Stimulated activated CD4-positive, alpha-beta T cell treated with anti-CD3 and anti-CD28 coated beads, Interleukin-4, amount 100 ng/mL, for 24 hours (primary cell): Measurements from ENCODE around the gene ZCCHC14.

Source experiments
- DNase-seq: peaks from one replicate; pipeline ENCODE4 v3.0.0-alpha.2; 2020

ZCCHC14 gene

DNA sequence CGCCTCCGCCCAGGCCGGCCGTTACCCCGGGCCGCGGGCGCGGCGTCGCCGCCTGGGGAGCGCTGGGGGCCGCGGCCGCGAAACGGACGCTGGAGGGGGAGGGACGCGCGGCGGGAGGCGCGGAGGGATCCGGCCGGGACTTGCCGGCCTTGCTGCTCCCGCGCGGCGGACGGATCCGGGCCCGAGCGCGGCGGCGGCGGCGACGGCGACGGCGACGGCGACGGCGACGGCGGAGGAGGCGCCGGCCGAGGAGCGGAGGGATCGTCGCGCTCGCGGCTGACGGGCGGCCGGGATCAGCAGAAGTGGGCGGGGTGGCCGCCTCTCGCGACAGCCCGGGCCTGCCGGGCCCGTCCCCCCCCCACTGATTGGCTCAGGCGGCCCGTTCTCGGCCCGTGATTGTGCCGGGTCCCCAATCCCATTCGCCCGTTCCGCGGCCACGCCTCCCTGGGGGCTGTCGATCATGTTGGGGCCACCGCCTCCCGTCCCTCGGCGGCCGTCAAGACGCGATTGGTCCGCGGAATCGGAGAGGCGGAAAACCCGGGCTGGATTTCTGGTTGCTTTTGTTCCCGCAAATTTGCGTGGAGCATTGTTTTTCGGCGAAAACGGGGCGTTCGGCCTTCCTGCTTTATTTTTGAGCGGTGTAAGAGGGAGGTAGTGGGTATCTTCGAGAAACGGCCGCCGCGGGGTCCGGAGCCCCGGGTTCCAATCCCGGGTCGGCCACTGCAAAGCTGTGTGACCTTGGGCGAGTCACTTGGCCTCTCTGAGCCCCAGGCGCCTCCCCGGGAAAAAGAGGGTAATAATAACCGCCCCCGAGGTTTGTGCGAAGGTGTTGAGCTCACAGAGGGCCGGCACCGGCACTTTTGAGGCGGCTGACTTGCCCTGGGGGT, at the start of gene ZCCHC14:
Gene ZCCHC14, minus strand, starts transcription at position 304 of the 887 bp plus-strand sequence. CDS start 786 bp downstream, outside the sequence.
- DNase-seq: peak; percentile 99

DNA sequence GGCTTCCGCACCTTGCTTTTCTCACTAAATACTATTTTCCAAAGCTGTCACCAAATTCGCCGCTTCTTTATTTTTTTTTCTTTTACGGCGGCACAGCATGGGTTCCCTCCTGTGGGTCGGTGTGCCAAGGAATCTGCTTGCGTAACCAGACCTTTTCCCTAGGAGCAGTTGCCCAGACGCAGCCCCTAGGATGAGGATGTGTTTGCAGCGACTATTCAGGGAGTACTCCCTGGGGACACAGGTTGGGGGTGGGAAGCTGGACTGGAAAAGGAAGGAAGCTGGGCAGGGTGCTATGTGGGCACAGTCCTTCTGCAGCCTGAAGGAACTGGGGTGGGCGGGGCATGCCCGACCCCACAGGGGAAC, 49.0 kb upstream of the ZCCHC14 start:
- no peak for DNase-seq

DNA sequence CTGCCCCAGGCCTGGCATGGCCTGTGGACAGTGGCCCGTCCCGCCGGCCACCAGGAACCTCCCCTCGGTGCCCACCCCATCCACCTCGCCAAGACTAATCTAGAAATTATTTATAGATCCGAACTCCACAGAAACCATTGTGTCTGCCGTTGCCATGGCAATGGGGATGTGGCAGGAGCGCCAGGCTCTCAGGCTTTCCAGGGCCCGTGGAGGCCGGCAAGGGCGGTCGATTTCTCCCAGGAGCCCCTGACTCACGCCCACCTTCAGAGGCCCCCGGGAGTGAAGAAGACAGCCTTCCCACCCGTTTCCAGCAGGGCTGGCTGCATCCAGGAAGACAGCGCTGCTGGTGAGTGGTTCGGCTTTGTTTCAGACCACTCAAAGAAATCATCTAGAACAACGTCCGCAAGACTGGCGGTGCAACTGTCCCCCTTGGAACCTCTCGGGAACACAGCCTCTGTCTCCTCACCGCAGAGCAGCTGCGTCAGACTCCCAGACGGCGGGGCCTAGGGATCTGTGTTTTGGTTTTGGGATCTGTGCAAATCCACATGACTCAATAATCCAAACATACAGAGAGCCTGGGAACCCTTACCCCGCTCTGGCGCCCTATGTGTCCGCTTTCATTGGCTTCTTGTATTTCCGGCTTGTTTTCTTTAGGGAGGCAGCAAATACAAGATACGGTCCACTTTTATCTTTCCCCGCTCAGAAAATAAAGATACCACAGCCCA, 48.5 kb upstream of the ZCCHC14 start:
- DNase-seq: no peak

DNA sequence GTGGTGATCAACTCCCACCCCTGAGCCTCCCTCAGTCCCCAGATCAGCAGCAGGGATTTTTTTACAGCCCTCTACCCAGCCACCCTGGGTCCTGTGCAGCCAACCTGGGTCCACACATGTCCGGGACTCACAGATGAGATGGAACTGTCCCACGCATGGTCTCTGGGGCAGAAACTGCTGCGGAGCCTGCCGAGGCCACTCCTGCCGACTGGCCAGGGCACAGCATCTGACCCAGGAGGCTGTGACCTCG, 48.0 kb upstream of the ZCCHC14 start:
- DNase-seq: no peak

DNA sequence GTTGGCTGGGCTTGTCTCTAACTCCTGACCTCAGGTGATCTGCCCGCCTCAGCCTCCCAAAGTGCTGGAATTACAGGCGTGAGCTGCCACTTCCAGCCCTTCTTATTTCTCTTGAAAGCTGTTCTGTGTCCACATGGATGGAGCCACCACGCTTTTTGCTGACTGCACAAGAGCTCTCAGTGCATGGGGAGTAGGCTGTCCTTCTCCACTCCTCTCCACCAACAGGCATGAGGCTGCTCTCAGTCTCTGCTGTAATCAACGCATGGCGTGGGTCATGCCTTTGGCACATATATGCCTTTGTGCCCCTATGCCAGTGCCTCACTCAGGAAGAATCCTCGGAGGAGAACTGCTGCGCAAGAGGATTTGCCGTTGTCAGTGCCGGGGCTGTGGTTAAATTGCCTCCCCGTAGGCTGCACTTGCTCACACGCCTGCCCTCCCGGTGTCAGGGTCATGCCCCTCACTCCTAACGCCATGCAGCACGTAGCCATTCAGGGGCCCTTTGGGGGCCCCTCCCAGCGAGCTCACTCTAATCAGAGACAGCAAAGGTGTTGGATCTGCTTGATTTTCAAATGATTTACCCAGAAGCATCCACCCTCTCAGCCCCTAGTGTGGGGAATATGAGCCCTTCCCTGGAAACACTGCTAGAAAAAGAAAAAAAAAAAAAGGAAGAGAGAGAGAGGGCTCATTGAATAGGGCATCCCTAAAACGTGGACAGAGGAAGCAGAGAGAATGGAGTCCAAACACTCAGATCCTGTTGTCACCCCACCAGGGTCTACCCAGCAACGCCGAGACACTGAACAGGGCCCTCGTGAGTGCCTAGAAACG, 47.5 kb upstream of the ZCCHC14 start:
- no peak for DNase-seq

DNA sequence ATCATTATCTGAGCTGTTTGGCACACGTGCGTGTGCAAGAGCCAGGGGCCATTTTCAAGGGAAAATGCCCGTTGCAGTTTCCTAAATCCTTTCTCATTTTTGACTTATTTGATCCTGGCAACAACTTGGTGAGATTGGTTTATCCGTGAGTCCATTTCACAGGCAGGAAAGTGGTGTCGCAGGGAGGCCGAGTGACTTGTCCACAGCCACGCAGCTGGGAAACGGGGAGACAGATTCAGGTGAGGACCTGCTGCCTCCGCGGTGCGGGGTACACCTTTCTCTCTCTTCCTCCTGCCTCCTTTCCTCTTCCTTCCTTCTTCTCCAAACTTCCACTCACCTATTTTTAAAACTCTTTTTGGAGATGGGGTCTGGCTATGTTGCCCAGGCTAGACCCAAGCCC, 46.3 kb upstream of the ZCCHC14 start:
- no peak for DNase-seq

DNA sequence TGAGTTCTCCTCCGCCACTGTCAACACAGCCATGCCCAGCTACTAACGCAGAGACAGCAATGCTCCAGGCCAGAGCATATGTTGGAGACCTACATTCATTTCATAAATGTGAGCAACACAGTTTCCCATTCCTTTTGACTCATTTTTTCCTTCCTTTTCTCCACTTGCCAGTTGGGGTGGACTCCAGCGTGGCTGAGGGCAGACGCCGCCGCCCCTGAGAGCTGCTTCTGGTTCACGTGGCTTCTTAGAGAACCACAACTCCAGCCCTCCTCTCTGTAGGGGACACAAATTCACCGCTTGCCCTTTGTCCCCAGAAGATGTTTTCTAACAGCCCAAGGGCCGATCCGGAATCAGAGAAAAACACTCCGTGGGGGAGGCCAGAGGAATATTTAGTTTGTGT, 45.8 kb upstream of the ZCCHC14 start:
- no peak for DNase-seq

DNA sequence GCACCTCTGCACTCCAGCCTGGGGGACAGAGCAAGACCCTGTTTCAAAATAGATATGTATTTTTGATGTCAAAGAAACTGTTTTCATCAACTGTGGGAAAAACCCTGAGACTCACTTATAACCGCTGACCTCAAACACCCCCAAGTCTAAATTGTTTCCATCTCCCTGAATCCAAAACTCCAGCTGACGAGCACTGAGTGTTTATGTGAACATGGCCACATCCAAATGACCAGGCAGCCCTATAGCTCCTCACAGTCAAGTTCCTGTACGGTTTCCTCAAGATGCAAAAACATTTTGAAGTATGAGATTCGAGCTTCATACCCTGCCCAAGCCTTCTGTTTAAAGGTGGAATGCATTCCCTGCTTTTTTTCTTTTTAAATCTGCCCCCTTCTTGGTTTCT, 45.3 kb upstream of the ZCCHC14 start:
- DNase-seq: no peak

DNA sequence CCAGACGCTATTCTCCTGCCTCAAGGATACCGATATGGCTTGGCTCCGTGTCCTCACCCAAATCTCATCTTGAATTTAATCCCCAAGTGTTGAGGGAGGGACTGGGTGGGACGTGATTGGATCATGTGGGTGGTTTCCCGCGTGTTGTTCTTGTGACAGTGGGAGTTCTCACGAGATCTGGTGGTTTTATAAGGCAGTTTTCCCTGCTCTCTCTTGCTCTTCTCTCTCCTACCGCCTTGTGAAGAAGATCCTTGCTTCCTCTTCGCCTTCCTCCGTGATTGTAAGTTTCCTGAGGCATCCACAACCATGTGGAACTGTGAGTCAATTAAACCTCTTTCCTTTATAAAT, 43.9 kb upstream of the ZCCHC14 start:
- DNase-seq: no peak

DNA sequence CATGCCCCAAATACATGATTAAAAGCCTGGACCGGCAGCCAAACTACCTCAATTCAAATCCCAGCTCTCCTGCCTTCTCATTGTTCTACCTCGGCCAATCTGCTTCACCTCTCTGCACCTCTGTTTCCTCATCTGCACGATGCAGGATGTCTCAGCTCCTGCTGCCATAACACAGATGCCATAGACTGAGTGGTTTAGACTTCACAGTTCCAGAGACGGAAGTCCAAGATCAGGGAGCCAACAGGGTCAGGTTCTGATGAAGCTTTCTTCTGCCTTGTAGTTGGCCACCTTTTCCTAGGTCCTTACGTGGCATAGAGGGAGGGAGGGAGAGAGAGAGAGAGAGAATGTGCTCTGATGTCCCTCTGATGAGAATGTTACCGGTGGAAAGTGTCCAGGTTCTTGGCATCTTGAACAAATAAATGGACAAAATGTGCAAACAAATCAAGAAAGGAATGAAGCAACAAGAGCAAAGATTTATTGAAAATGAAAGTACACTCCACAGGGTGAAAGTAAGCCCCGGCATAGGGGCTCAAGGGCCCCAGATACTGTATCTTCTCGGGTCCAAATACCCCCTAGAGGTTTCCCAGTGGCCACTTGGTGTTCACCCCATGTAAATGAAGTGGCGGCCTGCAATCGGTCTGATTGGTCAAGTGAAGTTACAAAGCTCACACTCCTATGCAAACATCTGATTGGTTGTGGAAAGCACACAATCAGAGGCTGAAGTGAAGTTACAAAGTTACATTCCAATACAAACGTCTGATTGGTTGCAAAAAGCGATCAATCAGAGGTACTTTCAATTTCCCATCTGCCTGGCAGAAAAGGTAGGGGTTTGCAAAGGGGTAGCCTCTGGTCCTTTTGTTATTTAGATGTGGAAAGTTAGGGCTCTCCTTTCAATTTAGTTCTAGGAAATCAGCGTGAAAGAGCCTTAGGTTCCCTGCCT, 43.3 kb upstream of the ZCCHC14 start:
- no peak for DNase-seq

DNA sequence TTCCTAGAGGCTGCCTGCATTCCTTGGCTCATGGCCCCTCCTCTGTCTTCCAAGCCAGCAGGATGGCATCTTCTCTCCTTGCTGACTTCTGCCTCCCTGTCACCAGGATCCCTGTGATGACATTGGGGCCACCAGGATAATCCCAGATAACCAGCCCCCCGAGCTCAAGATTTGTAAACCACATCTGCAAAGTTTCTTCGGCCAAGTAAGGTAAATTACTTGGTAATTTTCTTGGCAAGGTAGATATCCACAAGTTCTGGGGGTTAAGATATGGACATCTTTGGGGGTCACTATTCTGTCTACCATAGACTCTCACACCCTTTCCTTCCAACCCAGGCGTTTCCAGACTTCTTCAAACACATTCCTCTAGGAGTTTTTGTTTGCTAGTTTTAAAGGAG, 42.6 kb upstream of the ZCCHC14 start:
- no peak for DNase-seq

DNA sequence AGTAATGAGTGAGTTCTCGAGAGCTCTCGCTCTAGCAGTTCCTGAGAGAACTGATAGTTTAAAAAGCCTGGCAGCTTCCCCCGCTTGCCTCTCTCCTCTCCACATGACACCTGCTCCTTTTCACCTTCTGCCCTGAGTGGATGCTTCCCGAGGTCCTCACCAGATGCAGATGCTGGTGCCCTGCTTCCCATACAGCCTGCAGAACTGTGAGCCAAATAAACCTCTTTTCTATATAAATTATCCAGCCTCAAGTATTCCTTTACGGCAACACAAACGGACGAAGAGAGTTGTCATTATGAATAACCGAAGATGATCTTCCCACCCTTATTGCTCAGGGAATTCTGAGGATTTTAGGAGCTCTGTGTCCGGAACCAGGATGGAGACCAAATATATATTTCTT, 41.9 kb upstream of the ZCCHC14 start:
- no peak for DNase-seq

DNA sequence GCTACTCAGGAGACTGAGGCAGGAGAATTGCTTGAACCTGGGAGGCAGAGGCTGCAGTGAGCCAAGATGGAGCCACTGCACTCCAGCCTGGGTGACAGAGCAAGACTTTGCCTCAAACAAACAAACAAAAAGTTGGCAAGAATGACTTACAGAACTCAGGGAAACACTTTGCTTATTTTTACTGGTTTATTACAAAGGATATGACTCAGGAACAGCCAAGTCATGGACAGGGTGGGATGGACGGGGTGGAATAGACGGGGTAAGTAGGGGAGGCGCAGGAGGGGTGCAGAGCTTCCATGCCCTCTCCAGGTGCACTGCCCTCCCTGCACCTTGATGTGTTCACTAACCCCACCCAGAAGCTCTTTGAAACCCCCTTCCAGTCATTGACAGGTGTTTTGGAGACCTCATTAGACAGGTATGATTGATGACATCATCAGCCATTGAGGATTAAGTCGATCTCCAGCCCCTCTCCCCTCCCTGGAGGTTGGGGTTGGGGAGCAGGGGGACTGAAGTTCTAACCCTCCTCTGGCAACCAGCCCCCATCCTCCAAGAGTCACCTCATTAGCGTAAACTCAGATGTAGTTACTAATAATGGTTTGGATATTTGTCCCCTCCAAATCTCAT, 41.3 kb upstream of the ZCCHC14 start:
- DNase-seq: no peak

DNA sequence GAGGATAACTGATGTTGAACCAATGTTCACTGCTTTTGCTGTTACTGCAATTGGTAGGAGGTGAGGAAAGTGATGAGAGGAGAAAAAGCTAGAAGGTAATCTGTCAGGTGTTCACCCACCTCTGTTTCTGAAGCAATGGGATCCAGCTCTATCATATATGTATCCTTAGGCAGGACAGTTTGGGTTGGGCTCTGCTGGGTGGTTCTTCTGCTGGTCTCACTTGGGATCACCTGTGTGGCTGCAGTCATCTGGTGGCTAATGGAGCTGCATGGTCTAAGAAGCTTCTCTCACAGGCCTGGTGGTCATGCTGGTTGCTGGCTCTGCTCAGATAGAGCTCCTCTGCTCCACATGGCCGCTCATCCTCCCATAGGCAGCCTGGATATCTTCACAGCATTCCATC, 40.2 kb upstream of the ZCCHC14 start:
- no peak for DNase-seq

DNA sequence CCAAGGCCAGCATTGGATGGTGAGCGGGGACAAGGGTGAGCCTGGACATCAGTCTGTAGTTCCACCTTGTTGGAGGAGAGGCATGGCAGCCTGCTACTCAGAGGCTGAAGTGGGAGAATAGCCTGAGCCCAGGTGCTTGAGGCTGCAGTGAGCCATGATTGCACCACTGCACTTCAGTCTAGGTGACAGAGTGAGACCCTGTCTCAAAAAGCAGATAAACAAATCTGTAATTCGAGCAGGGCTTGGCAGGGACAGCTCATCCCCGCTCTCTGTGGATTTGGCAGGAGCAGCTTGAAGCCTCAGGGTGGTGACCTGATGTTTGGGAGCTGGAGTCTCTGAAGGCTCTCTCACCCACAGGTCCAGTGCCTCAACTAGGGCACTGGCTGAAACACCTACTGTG, 38.6 kb upstream of the ZCCHC14 start:
- no peak for DNase-seq

DNA sequence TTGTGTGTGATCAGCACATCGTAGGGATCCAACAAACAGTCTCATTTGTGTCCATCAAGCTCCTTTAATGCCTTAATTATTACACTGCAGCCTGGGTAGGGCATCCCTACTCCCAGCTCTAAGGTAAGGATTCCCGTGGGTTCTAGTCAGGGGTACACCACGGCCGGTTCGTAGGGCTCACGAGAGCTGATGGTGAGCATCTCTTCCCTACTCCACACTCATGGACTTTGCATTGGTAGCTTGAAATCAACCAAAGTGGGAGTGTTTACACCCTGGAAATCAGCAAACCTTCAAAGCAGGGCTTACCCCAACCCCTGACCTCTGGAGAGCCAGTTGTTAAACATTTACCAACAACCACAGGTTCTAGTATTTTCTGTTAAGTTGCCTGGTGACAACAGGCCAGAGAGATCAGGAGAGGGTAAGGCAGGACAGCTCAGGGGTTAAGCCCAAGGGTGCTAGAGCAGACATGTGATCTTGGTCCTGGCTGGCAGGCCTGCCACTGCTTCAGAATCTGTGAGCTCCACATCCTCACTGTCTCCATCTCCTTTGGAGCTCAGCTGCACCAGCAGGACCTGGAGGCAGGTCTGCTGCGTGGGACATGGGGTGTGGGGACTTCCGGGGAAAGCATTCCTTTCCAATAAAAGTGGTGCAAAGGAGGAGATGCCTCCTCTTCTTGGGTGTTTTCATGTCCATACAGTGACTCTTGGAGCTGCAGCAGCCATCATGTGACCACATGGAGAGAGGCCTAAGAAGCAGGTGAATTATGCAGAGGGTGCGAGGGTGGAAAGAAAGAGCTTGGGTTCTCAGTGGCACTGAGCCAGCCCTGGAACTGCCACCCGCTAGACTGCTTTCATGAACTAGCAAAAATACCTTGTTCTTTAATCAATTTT, 36.1 kb upstream of the ZCCHC14 start:
- no peak for DNase-seq

DNA sequence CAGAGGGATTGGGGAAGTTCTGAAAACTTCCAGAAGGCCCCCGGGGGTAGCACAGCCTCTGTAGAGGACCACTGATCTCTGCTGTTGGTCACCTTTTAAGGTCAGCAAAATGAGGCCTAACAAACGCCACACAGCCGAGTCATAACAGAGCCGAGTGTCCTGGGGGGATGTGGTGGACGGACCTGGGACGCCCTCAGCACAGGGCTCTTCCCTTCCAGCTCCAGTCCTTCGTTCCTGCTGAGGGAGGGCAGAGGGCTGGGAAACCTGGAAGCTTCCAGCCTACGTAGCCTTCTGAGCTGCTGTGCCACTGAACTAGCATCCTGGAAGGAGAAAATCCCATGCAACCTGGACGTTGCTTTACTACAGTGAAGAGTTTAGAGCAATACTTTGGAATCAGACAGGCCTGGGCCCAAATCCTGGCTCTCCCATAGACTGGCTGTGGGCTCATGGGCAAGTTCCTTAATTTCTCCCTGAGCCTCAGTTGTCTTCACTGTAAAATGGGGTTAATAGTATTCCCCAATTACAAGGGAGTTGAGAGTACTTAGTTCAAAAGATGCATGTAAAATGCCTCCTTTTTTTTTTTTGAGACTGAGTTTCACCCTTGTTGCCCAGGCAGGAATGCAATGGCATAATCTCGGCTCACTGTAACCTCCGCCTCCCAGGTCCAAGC, 34.4 kb upstream of the ZCCHC14 start:
- no peak for DNase-seq

DNA sequence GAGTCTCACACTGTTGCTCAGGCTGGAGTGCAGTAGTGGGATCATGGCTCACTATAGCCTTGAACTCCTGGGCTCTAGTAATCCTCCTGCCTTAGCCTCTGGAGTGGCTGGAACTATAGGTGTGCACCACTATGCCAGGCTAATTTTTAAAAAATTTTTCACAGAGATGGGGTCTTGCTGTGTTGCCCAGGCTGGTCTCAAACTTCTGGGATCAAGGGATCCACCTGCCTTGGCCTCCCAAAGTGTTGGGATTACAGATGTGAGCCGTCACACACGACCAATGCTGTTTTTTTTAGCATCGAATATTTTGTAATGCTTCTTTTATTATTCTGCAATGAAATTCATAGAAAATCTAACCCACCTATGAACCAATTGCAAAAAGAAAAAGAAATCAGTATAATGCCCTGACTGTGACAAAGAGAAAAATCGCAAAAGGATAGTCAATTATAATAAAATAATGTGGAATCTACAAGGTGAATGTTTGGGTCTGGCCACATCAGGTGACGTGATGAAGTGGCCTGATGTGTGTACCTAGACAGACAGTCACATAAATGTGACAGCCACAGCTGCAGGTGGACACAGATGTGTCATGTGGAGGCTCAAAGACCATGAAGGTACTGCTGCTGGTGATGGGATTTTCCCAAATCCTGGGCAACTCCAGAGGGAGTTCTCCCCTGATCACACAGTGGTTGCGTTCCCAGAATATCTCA, 33.6 kb upstream of the ZCCHC14 start:
- DNase-seq: no peak

DNA sequence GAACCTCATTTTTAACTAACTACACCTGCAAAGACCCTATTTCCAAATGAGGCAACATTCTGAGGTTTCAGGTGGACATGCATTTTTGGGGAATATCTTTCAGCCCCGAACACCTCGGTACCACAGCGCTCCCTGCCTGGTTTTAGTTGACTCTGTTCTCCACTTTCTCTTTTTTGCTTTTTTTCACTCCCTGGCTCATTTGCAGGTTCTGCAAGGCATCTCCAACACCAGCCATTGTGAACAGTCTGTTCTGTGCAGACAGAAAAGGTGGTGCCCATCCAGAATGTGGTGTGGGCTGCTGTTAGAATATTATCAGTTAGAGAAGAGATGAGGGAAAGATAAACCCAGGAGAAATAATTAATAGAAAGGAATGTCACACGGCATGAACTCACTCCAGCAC, 32.5 kb upstream of the ZCCHC14 start:
- DNase-seq: no peak

DNA sequence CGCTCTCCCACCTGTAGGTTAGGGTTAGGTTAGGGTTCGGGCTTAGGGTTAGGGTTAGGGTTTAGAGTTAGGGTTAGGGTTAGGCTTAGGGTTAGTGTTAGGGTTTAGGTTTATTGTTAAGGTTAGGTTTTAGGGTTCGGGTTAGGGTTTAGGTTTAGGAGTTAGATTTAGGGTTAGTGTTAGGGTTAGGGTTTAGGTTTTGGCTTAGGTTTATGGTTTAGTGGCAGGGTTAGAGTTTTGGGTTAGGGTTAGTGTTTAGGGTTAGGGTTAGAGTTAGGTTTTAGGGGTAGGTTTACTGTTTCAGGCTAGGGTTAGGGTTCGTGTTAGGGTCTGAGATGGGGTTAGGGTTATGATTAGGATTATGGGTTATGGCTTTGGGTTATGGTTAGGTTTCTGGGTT, 31.6 kb upstream of the ZCCHC14 start:
- DNase-seq: no peak
